ENCODE results near the gene GSG1L.

The GSG1L gene

GRCh38 chr16:28063591-28064061 is at the start of gene GSG1L:
GSG1L (minus strand) TSS chr16:28063714; CDS start chr16:28063424, 290 bp downstream.
- DNase-seq (ENCODE audit: low read depth in 3 of 3, low spot score in 1 of 3) = no peak

GRCh38 chr16:28112908-28113307 is 49.4 kb upstream of the GSG1L start:
- no peak for DNase-seq (ENCODE audit: low read depth in 3 of 3, low spot score in 1 of 3)

- DNase-seq (ENCODE audit: low read depth in 3 of 3, low spot score in 1 of 3) = no peak
These were observed 47.5 kb upstream of the GSG1L start for GRCh38 chr16:28110977-28111376.

GRCh38 chr16:28110479-28110878 is 47.0 kb upstream of the GSG1L start:
- DNase-seq (ENCODE audit: low read depth in 3 of 3, low spot score in 1 of 3) = no peak

- no peak for DNase-seq (ENCODE audit: low read depth in 3 of 3, low spot score in 1 of 3)
These were observed 46.6 kb upstream of the GSG1L start for GRCh38 chr16:28110074-28110473.

GRCh38 chr16:28108590-28109247 is 45.2 kb upstream of the GSG1L start:
- no peak for DNase-seq (ENCODE audit: low read depth in 3 of 3, low spot score in 1 of 3)

GRCh38 chr16:28107232-28107631 is 43.7 kb upstream of the GSG1L start:
- no peak for DNase-seq (ENCODE audit: low read depth in 3 of 3, low spot score in 1 of 3)

GRCh38 chr16:28106467-28107215 is 43.1 kb upstream of the GSG1L start:
- no peak for DNase-seq (ENCODE audit: low read depth in 3 of 3, low spot score in 1 of 3)

GRCh38 chr16:28105954-28106353 is 42.4 kb upstream of the GSG1L start:
- DNase-seq (ENCODE audit: low read depth in 3 of 3, low spot score in 1 of 3) = no peak

- DNase-seq (ENCODE audit: low read depth in 3 of 3, low spot score in 1 of 3) = no peak
These were observed 41.8 kb upstream of the GSG1L start for GRCh38 chr16:28105297-28105696.

GRCh38 chr16:28104404-28104803 is 40.9 kb upstream of the GSG1L start:
- no peak for DNase-seq (ENCODE audit: low read depth in 3 of 3, low spot score in 1 of 3)

- no peak for DNase-seq (ENCODE audit: low read depth in 3 of 3, low spot score in 1 of 3)
These were observed 40.1 kb upstream of the GSG1L start for GRCh38 chr16:28103516-28104170.

- DNase-seq (ENCODE audit: low read depth in 3 of 3, low spot score in 1 of 3) = no peak
These were observed 38.0 kb upstream of the GSG1L start for GRCh38 chr16:28101533-28101890.

GRCh38 chr16:28100810-28101532 is 37.5 kb upstream of the GSG1L start:
- DNase-seq (ENCODE audit: low read depth in 3 of 3, low spot score in 1 of 3) = no peak

- DNase-seq (ENCODE audit: low read depth in 3 of 3, low spot score in 1 of 3) = no peak
These were observed 35.7 kb upstream of the GSG1L start for GRCh38 chr16:28098959-28099945.

- no peak for DNase-seq (ENCODE audit: low read depth in 3 of 3, low spot score in 1 of 3)
These were observed 34.9 kb upstream of the GSG1L start for GRCh38 chr16:28098171-28098958.

GRCh38 chr16:28096983-28097899 is 33.7 kb upstream of the GSG1L start:
- no peak for DNase-seq (ENCODE audit: low read depth in 3 of 3, low spot score in 1 of 3)

GRCh38 chr16:28093385-28093725 is 29.8 kb upstream of the GSG1L start:
- DNase-seq (ENCODE audit: low read depth in 3 of 3, low spot score in 1 of 3) = no peak

Measured in stimulated activated CD4-positive, alpha-beta T cell treated with anti-CD3 and anti-CD28 coated beads, TNF-alpha, amount 100 ng/mL, for 1 hour (primary cell).